Caco-2 (cell line): ENCODE measurements around the gene ASIC4. TPM values are rescaled to one million over a fixed set of nuclear protein-coding genes. Genes with fewer than 3 reads are reported as not detected.
A peak's percentile ranks its signal among the peaks of the same experiment; 100 is the strongest.

Experiments
- BruUV-seq: library from RNA; stranded (reverse); fragments of 400-500 nt; replicated peaks from 2 replicates; lab custom pipeline; 2021; lab: Mats Ljungman, UMichigan
- CTCF ChIA-PET: fragments of 300-600 bp; sonication (Branson Sonifier 250); formaldehyde crosslinking; loops from one replicate; lab custom pipeline; 2022; ENCODE audit warnings: antibody characterized with exemption; lab: Charles Lee
- POLR2A ChIA-PET: fragments of 300-600 bp; sonication (Branson Sonifier 250); formaldehyde crosslinking; loops from one replicate; lab custom pipeline; 2022; ENCODE audit warnings: antibody characterized with exemption; lab: Charles Lee
- DNase-seq, 2 experiments: peaks; one replicate each; pipeline versions ENCODE4 v3.0.0 to v3.0.0-alpha.2; 2020 to 2022
- H3K27me3 ChIP-seq: replicated peaks from 2 replicates; pipeline ENCODE4 v1.6.0; 2011; ENCODE audit warnings: low read length; ENCODE audit not compliant: control insufficient read depth, insufficient read depth
- H3K36me3 ChIP-seq: 2 replicates; pipeline ENCODE4 v1.5.1; 2011; ENCODE audit warnings: low read length; ENCODE audit not compliant: control insufficient read depth, insufficient read depth
- H3K4me1 ChIP-seq: fragments of 250-450 bp; sonication (Bioruptor Pico); 2 replicates; pipeline ENCODE4 v1.5.1; 2020; ENCODE audit warnings: mild to moderate bottlenecking
- H3K4me3 ChIP-seq: 2 replicates; pipeline ENCODE4 v1.5.1; 2011; ENCODE audit warnings: low read depth, mild to moderate bottlenecking, control low read depth, low read length
- H3K9me3 ChIP-seq: fragments of 250-450 bp; sonication (Bioruptor Pico); 2 replicates; pipeline ENCODE4 v1.5.1; 2020; ENCODE audit warnings: mild to moderate bottlenecking, moderate library complexity
- H3K27ac Mint-ChIP-seq: one replicate; pipeline ENCODE4 v1.8.0; 2022; ENCODE audit warnings: mixed read lengths; ENCODE audit not compliant: unreplicated experiment
- H3K27me3 Mint-ChIP-seq: one replicate; pipeline ENCODE4 v1.8.0; 2022; ENCODE audit warnings: mixed read lengths; ENCODE audit not compliant: insufficient read depth, unreplicated experiment
- H3K36me3 Mint-ChIP-seq: one replicate; pipeline ENCODE4 v1.8.0; 2022; ENCODE audit warnings: mild to moderate bottlenecking, mixed read lengths; ENCODE audit not compliant: insufficient read depth, unreplicated experiment
- H3K4me1 Mint-ChIP-seq: one replicate; pipeline ENCODE4 v1.8.0; 2022; ENCODE audit warnings: low read depth, mixed read lengths; ENCODE audit not compliant: unreplicated experiment
- H3K4me3 Mint-ChIP-seq: one replicate; pipeline ENCODE4 v1.8.0; 2022; ENCODE audit warnings: mild to moderate bottlenecking, moderate library complexity, mixed read lengths; ENCODE audit not compliant: unreplicated experiment
- H3K9me3 Mint-ChIP-seq: one replicate; pipeline ENCODE4 v1.8.0; 2022; ENCODE audit warnings: mixed read lengths; ENCODE audit not compliant: unreplicated experiment
- intact Hi-C: fragments of 100-400 bp; cut with micrococcal nuclease; formaldehyde crosslinking; loops from one replicate; pipeline ENCODE4 v1.10.0; 2022; ENCODE audit not compliant: unreplicated experiment
- total RNA-seq: library from RNA; stranded (reverse); gene quantifications from 2 replicates; pipeline ENCODE4 v1.2.3, GENCODE V29; 2022
- TF ChIP-seq, protein P1 (sequence below), 2 experiments: fragments of 200-600 bp in 1 of 2; IDR thresholded peaks; 1 replicate in 1 of 2; 2 replicates in 1 of 2; pipeline versions ENCODE4 v1.5.1 to v1.8.0; 2011 to 2022; ENCODE audit warnings: antibody characterized with exemption in 1 of 2, control low read depth in 1 of 2, inconsistent platforms in 1 of 2, low read depth in 1 of 2, low read length in 1 of 2, mild to moderate bottlenecking in 1 of 2, moderate library complexity in 1 of 2; ENCODE audit not compliant: insufficient read depth in 1 of 2, severe bottlenecking in 1 of 2, unreplicated experiment in 1 of 2

Gene ASIC4
- total RNA-seq, 1 experiment from 2014 or later = 0.16 TPM

GRCh38 chr2:219571311-219572236, 57.3 kb downstream of the ASIC4 start, which contains the start of gene OBSL1:
OBSL1 (minus strand) TSS chr2:219571539; CDS start chr2:219571232, 307 bp downstream.
- H3K4me1 Mint-ChIP-seq = peaks cover 17% of the 10 kb centered on the region
- H3K36me3 Mint-ChIP-seq = peaks cover 5% of the 10 kb centered on the region
- H3K27me3 ChIP-seq = no peaks in the 10 kb centered on the region
- H3K4me3 ChIP-seq = peak within 1 kb of the TSS; percentile 75
- CTCF ChIA-PET = interaction anchor here (0.6 to 1.4 kb wide), 5 partner anchors 11 to 1575 kb away, joined by 3 to 19 read pairs (median 3); partner anchors contain the start of gene STK11IP
- intact Hi-C loops = loop anchor here (1.0 to 2.0 kb wide), 3 partner anchors 9 to 29 kb away; partner anchors contain the start of genes CHPF and STK11IP
- peak within 1 kb of the TSS; percentile 62 for H3K4me3 Mint-ChIP-seq
- no peaks in the 10 kb centered on the region for H3K36me3 ChIP-seq
- no peaks in the 10 kb centered on the region for H3K9me3 Mint-ChIP-seq
- DNase-seq = peak; percentile 90 to 92
- no peaks in the 10 kb centered on the region for H3K9me3 ChIP-seq
- POLR2A ChIA-PET = interaction anchor here (0.8 to 1.6 kb wide), 5 partner anchors 11 to 71 kb away, joined by 3 to 12 read pairs (median 4); partner anchors contain the start of genes CHPF, STK11IP and TMEM198
- TF ChIP-seq, protein P1, sequence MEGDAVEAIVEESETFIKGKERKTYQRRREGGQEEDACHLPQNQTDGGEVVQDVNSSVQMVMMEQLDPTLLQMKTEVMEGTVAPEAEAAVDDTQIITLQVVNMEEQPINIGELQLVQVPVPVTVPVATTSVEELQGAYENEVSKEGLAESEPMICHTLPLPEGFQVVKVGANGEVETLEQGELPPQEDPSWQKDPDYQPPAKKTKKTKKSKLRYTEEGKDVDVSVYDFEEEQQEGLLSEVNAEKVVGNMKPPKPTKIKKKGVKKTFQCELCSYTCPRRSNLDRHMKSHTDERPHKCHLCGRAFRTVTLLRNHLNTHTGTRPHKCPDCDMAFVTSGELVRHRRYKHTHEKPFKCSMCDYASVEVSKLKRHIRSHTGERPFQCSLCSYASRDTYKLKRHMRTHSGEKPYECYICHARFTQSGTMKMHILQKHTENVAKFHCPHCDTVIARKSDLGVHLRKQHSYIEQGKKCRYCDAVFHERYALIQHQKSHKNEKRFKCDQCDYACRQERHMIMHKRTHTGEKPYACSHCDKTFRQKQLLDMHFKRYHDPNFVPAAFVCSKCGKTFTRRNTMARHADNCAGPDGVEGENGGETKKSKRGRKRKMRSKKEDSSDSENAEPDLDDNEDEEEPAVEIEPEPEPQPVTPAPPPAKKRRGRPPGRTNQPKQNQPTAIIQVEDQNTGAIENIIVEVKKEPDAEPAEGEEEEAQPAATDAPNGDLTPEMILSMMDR (IDR thresholded peaks at IDR 0.05; ENCODE audit: insufficient read depth in 1 of 2, low read depth in 1 of 2, low read length in 1 of 2, severe bottlenecking in 1 of 2, unreplicated experiment in 1 of 2) = no peak
- no peaks in the 10 kb centered on the region for H3K27me3 Mint-ChIP-seq
- H3K27ac Mint-ChIP-seq = peak within 1 kb of the TSS; percentile 42
- H3K4me1 ChIP-seq = peaks cover 22% of the 10 kb centered on the region
- BruUV-seq = no TSS peak

DNA sequence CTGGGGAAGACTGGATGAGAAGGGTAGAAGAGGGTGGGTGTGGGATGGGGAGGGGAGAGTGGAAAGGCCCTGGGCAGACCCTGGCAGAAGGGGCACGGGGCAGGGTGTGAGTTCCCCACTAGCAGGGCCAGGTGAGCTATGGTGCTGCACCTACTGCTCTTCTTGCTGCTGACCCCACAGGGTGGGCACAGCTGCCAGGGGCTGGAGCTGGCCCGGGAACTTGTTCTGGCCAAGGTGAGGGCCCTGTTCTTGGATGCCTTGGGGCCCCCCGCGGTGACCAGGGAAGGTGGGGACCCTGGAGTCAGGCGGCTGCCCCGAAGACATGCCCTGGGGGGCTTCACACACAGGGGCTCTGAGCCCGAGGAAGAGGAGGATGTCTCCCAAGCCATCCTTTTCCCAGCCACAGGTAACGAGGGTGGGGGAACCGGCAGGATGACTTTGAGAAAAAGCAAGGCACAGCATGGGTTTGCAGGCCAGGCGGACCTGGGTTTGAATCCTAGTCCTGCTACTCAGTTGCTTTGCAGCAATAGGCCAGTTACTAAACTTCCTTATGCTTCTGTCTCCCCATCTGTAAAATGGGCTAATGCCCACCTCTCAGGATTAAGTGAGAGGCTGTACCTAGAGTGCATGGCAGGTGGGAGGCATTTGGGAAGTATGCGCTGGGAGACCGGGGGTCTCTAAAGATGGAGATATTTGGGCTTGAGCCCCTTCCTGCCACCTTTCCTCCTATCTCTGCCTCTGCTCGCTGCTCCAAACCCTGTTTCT, 58.1 kb downstream of the ASIC4 start, which contains the start of gene INHA:
Gene INHA (plus strand): TSS at position 74 of the 765 bp plus-strand sequence. CDS start 65 bp downstream, at position 139.
- ChIA-PET POLR2A (interaction anchor here (1.6 kb wide), 1 partner anchor 25 kb away, joined by 12 read pairs; the partner anchor contains the start of gene STK11IP), CTCF (no interaction called here)
- Histone ChIP-seq H3K4me1 (peaks cover 28% of the 10 kb centered on the region), H3K36me3 (no peaks in the 10 kb centered on the region), H3K27me3 (no peaks in the 10 kb centered on the region), H3K9me3 (no peaks in the 10 kb centered on the region), H3K4me3 (peak within 1 kb of the TSS; percentile 75)
- TSS peak; percentile 46 for BruUV-seq
- H3K4me1 Mint-ChIP-seq = peaks cover 25% of the 10 kb centered on the region
- peak within 1 kb of the TSS; percentile 62 for H3K4me3 Mint-ChIP-seq
- DNase-seq = no peak
- no peaks in the 10 kb centered on the region for H3K27me3 Mint-ChIP-seq
- H3K36me3 Mint-ChIP-seq = peaks cover 5% of the 10 kb centered on the region
- H3K9me3 Mint-ChIP-seq = no peaks in the 10 kb centered on the region
- intact Hi-C loops = loop anchor here (2.0 kb wide), 1 partner anchor 30 kb away; the partner anchor contains the start of gene CHPF
- TF ChIP-seq, protein P1 (IDR thresholded peaks at IDR 0.05; ENCODE audit: insufficient read depth in 1 of 2, low read depth in 1 of 2, low read length in 1 of 2, severe bottlenecking in 1 of 2, unreplicated experiment in 1 of 2) = no peak
- H3K27ac Mint-ChIP-seq = peak within 1 kb of the TSS; percentile 42
